Activated naive CD8-positive, alpha-beta T cell treated with anti-CD3 and anti-CD28 coated beads for 36 hours (primary cell): Measurements from ENCODE around the gene AKR1B1. TPM values are rescaled to one million over a fixed set of nuclear protein-coding genes. Genes with fewer than 3 reads are reported as not detected.

Source experiments
- DNase-seq: peaks from one replicate; pipeline ENCODE4 v3.0.0; 2021
- H3K27ac Mint-ChIP-seq: one replicate; pipeline ENCODE4 v1.8.0; 2022; ENCODE audit warnings: mild to moderate bottlenecking, moderate library complexity, mixed read lengths
- H3K27me3 Mint-ChIP-seq: one replicate; pipeline ENCODE4 v1.8.0; 2022; ENCODE audit warnings: mild to moderate bottlenecking, mixed read lengths
- H3K36me3 Mint-ChIP-seq: one replicate; pipeline ENCODE4 v1.8.0; 2021; ENCODE audit warnings: mild to moderate bottlenecking, mixed read lengths
- H3K4me1 Mint-ChIP-seq: one replicate; pipeline ENCODE4 v1.8.0; 2021; ENCODE audit warnings: mixed read lengths
- H3K4me3 Mint-ChIP-seq: one replicate; pipeline ENCODE4 v1.8.0; 2022; ENCODE audit warnings: mild to moderate bottlenecking, moderate library complexity, mixed read lengths
- H3K9me3 Mint-ChIP-seq: one replicate; pipeline ENCODE4 v1.8.0; 2022; ENCODE audit warnings: mixed read lengths
- total RNA-seq, 2 experiments: library from RNA; stranded (reverse); gene quantifications; one replicate each; pipeline ENCODE4 v1.2.3, GENCODE V29; 2021

The AKR1B1 gene
- total RNA-seq, 2 experiments from 2014 or later: 116 TPM

DNA sequence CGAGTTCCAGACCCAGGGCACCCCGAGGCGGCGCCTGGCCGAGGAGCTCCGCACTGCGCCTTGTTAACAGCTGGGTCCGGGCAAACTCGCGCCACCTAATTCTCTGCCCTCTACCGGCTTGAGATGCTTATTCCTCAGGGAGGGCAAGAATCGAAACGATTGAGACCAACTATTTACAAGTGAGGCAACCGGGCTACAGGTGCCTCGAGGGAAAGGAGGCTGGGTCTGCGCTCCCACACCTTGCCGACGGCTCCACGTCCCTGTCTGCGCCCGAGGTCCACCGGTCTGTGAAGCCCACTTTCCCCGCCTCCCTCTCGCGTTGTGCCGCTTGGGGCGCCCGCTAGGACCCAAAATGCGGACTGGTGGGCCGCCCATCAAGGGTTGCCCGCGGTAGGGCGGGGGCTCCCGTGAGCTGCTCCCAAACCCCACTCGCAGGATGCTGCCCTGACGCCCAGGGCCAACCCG is 527 bp downstream of the AKR1B1 start:
- H3K27ac Mint-ChIP-seq: peak overlapping the region; percentile 62
- peaks cover 47% of the 10 kb centered on the region for H3K4me1 Mint-ChIP-seq
- H3K36me3 Mint-ChIP-seq: peaks cover 22% of the 10 kb centered on the region
- no peaks in the 10 kb centered on the region for H3K9me3 Mint-ChIP-seq
- H3K4me3 Mint-ChIP-seq: peak overlapping the region; percentile 85
- peak; percentile 70 for DNase-seq
- no peaks in the 10 kb centered on the region for H3K27me3 Mint-ChIP-seq

DNA sequence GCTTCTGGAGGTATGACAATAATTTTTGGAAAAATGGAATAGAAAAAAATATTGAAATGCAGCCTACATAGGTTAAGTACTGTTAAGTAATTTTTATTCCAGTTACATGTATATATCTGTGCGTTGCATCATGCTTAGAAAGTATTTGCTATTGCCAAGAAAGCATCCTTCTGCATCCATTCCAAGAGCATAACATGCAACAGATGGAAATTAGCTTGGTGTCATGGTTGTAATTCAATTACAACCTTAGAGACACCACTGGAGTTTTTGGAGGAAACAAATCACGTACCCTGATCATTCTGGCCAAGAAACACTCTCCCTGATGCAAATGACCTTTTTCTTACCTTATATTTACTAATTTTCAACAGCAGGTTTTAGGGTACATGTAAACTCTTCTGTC is 1.7 kb downstream of the AKR1B1 start:
- Mint-ChIP-seq H3K9me3 (no peaks in the 10 kb centered on the region), H3K4me1 (peaks cover 49% of the 10 kb centered on the region), H3K4me3 (peak overlapping the region; percentile 85), H3K36me3 (peaks cover 22% of the 10 kb centered on the region), H3K27me3 (no peaks in the 10 kb centered on the region), H3K27ac (no peak overlapping the region)
- no peak for DNase-seq

- DNase-seq: no peak
- Mint-ChIP-seq H3K27me3 (no peaks in the 10 kb centered on the region), H3K4me1 (peaks cover 42% of the 10 kb centered on the region), H3K36me3 (peaks cover 22% of the 10 kb centered on the region), H3K9me3 (no peaks in the 10 kb centered on the region), H3K4me3 (peak overlapping the region; percentile 6), H3K27ac (peak overlapping the region; percentile 13)
Measured at GRCh38 chr7:134454277-134454676, 4.6 kb downstream of the AKR1B1 start.

DNA sequence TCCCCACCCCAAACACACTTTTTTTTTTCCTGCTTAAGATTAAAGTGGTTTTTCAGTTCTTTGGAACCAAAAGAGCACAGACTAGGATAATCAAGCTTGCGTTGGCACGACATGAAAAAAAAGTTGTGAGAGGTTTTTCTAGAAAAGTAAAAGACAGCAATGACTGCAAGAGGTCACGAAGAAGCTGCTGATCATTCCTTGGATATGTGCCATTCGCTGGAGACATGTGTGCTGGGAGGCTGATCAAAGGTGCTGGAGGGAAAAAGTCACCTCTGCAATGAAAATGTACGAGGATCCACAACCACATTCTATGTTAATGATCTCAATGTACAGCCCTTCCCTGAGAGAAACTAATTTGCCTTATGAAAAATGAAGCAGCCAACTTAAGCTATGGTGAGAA is 5.4 kb downstream of the AKR1B1 start:
- no peak for DNase-seq
- H3K27ac Mint-ChIP-seq: no peak overlapping the region
- H3K4me3 Mint-ChIP-seq: no peak overlapping the region
- H3K27me3 Mint-ChIP-seq: no peaks in the 10 kb centered on the region
- peaks cover 39% of the 10 kb centered on the region for H3K4me1 Mint-ChIP-seq
- peaks cover 22% of the 10 kb centered on the region for H3K36me3 Mint-ChIP-seq
- H3K9me3 Mint-ChIP-seq: no peaks in the 10 kb centered on the region

- H3K9me3 Mint-ChIP-seq: no peaks in the 10 kb centered on the region
- H3K36me3 Mint-ChIP-seq: peaks cover 22% of the 10 kb centered on the region
- H3K27ac Mint-ChIP-seq: no peak overlapping the region
- peaks cover 36% of the 10 kb centered on the region for H3K4me1 Mint-ChIP-seq
- H3K27me3 Mint-ChIP-seq: no peaks in the 10 kb centered on the region
- H3K4me3 Mint-ChIP-seq: no peak overlapping the region
- no peak for DNase-seq
Measured at GRCh38 chr7:134452991-134453473, 5.9 kb downstream of the AKR1B1 start.

- DNase-seq: no peak
- no peaks in the 10 kb centered on the region for H3K9me3 Mint-ChIP-seq
- no peak overlapping the region for H3K4me3 Mint-ChIP-seq
- H3K4me1 Mint-ChIP-seq: peaks cover 30% of the 10 kb centered on the region
- no peak overlapping the region for H3K27ac Mint-ChIP-seq
- H3K36me3 Mint-ChIP-seq: peaks cover 22% of the 10 kb centered on the region
- H3K27me3 Mint-ChIP-seq: no peaks in the 10 kb centered on the region
Measured at GRCh38 chr7:134452419-134452838, 6.5 kb downstream of the AKR1B1 start.

GRCh38 chr7:134451656-134452055 is 7.2 kb downstream of the AKR1B1 start:
- Mint-ChIP-seq H3K4me3 (no peak overlapping the region), H3K27ac (no peak overlapping the region), H3K4me1 (peaks cover 27% of the 10 kb centered on the region), H3K9me3 (no peaks in the 10 kb centered on the region), H3K36me3 (peaks cover 24% of the 10 kb centered on the region), H3K27me3 (no peaks in the 10 kb centered on the region)
- no peak for DNase-seq

GRCh38 chr7:134450294-134451000 is 8.5 kb downstream of the AKR1B1 start:
- Mint-ChIP-seq H3K27ac (no peak overlapping the region), H3K27me3 (no peaks in the 10 kb centered on the region), H3K4me1 (peaks cover 23% of the 10 kb centered on the region), H3K4me3 (no peak overlapping the region), H3K9me3 (no peaks in the 10 kb centered on the region), H3K36me3 (peaks cover 16% of the 10 kb centered on the region)
- DNase-seq: no peak

GRCh38 chr7:134449680-134450079 is 9.2 kb downstream of the AKR1B1 start:
- H3K4me1 Mint-ChIP-seq: peaks cover 16% of the 10 kb centered on the region
- peaks cover 12% of the 10 kb centered on the region for H3K36me3 Mint-ChIP-seq
- no peaks in the 10 kb centered on the region for H3K9me3 Mint-ChIP-seq
- no peak overlapping the region for H3K27ac Mint-ChIP-seq
- no peaks in the 10 kb centered on the region for H3K27me3 Mint-ChIP-seq
- no peak overlapping the region for H3K4me3 Mint-ChIP-seq
- no peak for DNase-seq

DNA sequence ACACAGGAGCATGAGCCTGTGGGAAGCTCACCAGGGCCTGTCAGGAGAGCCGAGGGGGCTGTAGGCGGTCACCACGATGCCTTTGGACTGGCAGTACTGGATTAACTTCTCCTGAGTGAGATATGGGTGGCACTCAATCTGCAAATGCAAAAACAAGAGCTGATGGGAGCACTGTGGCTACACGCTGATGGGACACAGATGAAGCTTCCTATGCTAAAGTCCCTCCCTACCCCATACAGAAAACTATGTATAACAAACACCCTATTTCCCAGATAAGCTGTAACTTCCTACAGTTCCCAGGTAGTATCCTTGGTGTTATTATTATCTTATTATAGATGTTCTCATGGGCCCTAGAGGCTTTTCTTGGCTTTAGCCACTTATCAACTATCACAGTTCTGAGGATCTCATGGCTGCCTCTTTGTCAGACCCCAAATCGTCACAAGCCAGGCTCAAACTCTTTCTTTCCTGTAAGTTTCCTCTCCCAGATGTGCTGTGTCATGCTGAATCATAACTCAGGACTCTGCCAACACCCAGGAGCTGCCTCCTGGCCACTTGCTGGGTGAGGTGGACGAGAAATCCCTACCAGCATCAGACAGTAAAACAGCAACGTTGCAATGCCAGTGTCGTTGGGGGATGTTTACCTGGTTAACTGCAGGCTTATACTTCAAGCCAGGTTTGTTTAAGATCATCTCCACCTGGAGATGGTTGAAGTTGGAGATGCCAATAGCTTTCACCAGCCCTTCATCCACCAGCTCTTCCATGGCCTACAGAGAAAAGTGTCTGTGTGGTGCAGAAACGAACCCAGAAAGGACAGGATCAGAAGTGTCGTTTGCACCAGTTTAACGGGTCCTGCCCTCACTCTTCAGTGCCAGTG is 10.3 kb downstream of the AKR1B1 start:
- Mint-ChIP-seq H3K9me3 (no peaks in the 10 kb centered on the region), H3K27ac (no peak overlapping the region), H3K4me1 (peaks cover 7% of the 10 kb centered on the region), H3K36me3 (peaks cover 18% of the 10 kb centered on the region), H3K4me3 (no peak overlapping the region), H3K27me3 (no peaks in the 10 kb centered on the region)
- no peak for DNase-seq

DNA sequence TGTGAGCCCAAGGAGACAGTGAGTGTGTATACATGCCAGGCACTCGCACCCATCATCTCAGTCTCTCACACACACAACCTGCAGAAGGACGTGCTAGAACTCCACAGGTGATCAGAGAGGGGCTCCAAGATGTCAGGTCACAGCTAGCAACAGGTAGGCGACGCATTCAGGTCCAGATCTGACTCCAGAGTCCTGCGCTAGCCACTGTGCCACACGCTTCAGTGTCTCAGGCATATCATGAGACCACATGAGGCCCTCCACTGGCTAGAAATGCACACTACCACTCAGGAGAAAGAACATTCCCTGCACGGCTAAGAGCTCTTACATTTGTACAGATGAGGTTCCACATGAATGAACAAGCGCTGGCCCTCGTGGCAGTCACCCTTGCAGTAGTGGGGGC is 11.5 kb downstream of the AKR1B1 start:
- no peak for DNase-seq
- no peaks in the 10 kb centered on the region for H3K9me3 Mint-ChIP-seq

DNA sequence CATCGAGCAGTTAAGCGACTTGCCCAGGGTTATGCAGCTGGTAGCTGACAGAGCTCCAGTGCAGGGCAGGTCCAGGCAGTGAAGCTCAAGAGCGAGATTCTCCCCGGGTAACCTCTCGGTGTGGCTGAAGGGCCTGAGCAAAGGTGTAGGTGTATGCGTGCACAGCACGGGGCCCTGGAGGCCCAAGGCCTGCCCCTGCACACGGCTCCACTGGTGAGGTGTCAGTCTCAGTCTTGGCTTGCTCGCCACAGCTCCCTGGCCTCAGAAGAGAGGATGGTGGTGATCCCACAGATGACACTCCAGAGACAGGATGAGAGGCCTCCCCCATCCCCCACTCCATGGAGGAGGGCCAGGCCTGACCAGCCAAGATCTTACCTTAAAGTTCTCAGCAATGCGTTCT is 12.0 kb downstream of the AKR1B1 start:
- no peak overlapping the region for H3K4me3 Mint-ChIP-seq
- peaks cover 2% of the 10 kb centered on the region for H3K4me1 Mint-ChIP-seq
- no peak for DNase-seq
- no peaks in the 10 kb centered on the region for H3K27me3 Mint-ChIP-seq
- no peaks in the 10 kb centered on the region for H3K9me3 Mint-ChIP-seq
- H3K36me3 Mint-ChIP-seq: peaks cover 25% of the 10 kb centered on the region
- no peak overlapping the region for H3K27ac Mint-ChIP-seq

More for the DNA sequence above, 11.5 kb downstream of the AKR1B1 start:
- no peaks in the 10 kb centered on the region for H3K27me3 Mint-ChIP-seq
- no peak overlapping the region for H3K4me3 Mint-ChIP-seq
- H3K4me1 Mint-ChIP-seq: peaks cover 2% of the 10 kb centered on the region
- peaks cover 24% of the 10 kb centered on the region for H3K36me3 Mint-ChIP-seq
- H3K27ac Mint-ChIP-seq: no peak overlapping the region

DNA sequence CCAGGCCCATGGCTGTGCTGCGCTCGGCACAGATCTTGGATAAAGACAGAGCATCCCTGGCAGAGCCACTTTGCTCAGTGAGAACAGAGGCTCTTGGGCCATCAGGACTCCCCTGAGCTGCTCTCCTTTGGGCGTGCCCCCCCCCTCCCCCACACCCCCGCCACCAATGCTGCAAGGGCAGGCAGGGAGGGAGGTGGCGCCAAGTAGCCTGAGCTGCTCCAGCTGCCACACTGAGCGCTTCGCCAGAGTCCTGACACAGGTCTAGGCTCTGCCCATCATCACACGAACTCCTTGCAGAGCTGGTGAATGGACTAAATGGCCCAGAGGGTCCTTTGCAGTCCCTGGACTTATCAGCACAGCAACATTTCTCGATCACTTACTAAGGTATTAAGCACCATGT is 12.5 kb downstream of the AKR1B1 start:
- H3K4me1 Mint-ChIP-seq: peaks cover 2% of the 10 kb centered on the region
- DNase-seq: no peak
- no peak overlapping the region for H3K4me3 Mint-ChIP-seq
- no peaks in the 10 kb centered on the region for H3K27me3 Mint-ChIP-seq
- H3K9me3 Mint-ChIP-seq: no peaks in the 10 kb centered on the region
- no peak overlapping the region for H3K27ac Mint-ChIP-seq
- H3K36me3 Mint-ChIP-seq: peaks cover 26% of the 10 kb centered on the region

GRCh38 chr7:134444961-134445315 is 14.0 kb downstream of the AKR1B1 start:
- peaks cover 37% of the 10 kb centered on the region for H3K36me3 Mint-ChIP-seq

GRCh38 chr7:134444198-134444960 is 14.5 kb downstream of the AKR1B1 start:
- no peak for DNase-seq
- no peaks in the 10 kb centered on the region for H3K4me1 Mint-ChIP-seq
- no peaks in the 10 kb centered on the region for H3K9me3 Mint-ChIP-seq
- no peak overlapping the region for H3K27ac Mint-ChIP-seq
- peaks cover 37% of the 10 kb centered on the region for H3K36me3 Mint-ChIP-seq
- H3K27me3 Mint-ChIP-seq: no peaks in the 10 kb centered on the region
- H3K4me3 Mint-ChIP-seq: no peak overlapping the region

More at GRCh38 chr7:134444961-134445315, 14.0 kb downstream of the AKR1B1 start:
- no peak overlapping the region for H3K4me3 Mint-ChIP-seq
- H3K9me3 Mint-ChIP-seq: no peaks in the 10 kb centered on the region
- H3K27ac Mint-ChIP-seq: no peak overlapping the region
- H3K27me3 Mint-ChIP-seq: no peaks in the 10 kb centered on the region
- no peak for DNase-seq
- H3K4me1 Mint-ChIP-seq: no peaks in the 10 kb centered on the region
